HEK293 (cell line): ENCODE results near the gene EEF2K.
A peak's percentile ranks its signal among the peaks of the same experiment; 100 is the strongest.

Source experiments
- CTCF ChIA-PET: fragments of 350-600 bp; formaldehyde crosslinking; extraction: SDS; loops from one replicate; lab custom pipeline; 2021; ENCODE audit warnings: antibody characterized with exemption; lab: Yijun Ruan, JAX
- POLR2A ChIA-PET: fragments of 300-600 bp; formaldehyde crosslinking; extraction: SDS; loops from one replicate; lab custom pipeline; 2020; ENCODE audit warnings: antibody characterized with exemption, inconsistent platforms; lab: Yijun Ruan, JAX
- H3K27ac ChIP-seq: fragments of 200-500 bp; sonication (Bioruptor generic); 2 replicates; pipeline ENCODE4 v1.5.1; 2014; ENCODE audit warnings: low read depth, low read length, control low read depth, inconsistent platforms; ENCODE audit errors: extremely low read depth
- H3K36me3 ChIP-seq, 2 experiments: fragments of 200-500 bp in 1 of 2; sonication (Bioruptor generic) in 1 of 2; 1 replicate in 1 of 2; 2 replicates in 1 of 2; pipeline ENCODE4 v1.5.1; 2014 to 2017; ENCODE audit warnings: inconsistent platforms in 2 of 2, low read length in 2 of 2; ENCODE audit not compliant: control insufficient read depth in 2 of 2, insufficient read depth in 1 of 2
- H3K4me1 ChIP-seq: fragments of 200-500 bp; sonication (Bioruptor generic); 2 replicates; pipeline ENCODE4 v1.5.1; 2014; ENCODE audit warnings: mild to moderate bottlenecking, low read length, inconsistent platforms; ENCODE audit not compliant: control insufficient read depth, insufficient read depth
- H3K4me3 ChIP-seq: 2 replicates; pipeline ENCODE4 v1.5.1; 2011; ENCODE audit warnings: low read depth, mild to moderate bottlenecking, control low read depth, low read length, moderate library complexity
- H3K9me3 ChIP-seq: fragments of 200-500 bp; sonication (Bioruptor generic); 2 replicates; pipeline ENCODE4 v1.5.1; 2014; ENCODE audit warnings: low read depth, low read length, inconsistent platforms; ENCODE audit not compliant: control insufficient read depth, insufficient read depth
- BCL11A ChIP-seq: fragments of 450-650 bp; formaldehyde crosslinking; IDR thresholded peaks from 2 replicates; pipeline ENCODE4 v1.5.1; 2016; ENCODE audit warnings: low read depth, missing biosample characterization, missing genetic modification characterization
- BCL6B ChIP-seq: fragments of 450-650 bp; formaldehyde crosslinking; IDR thresholded peaks from 2 replicates; pipeline ENCODE4 v1.5.1; 2017; ENCODE audit warnings: missing biosample characterization, missing genetic modification characterization
- EGR2 ChIP-seq: fragments of 450-650 bp; formaldehyde crosslinking; IDR thresholded peaks from 2 replicates; pipeline ENCODE4 v1.5.1; 2016; ENCODE audit warnings: low read depth, missing biosample characterization, missing genetic modification characterization
- GLI4 ChIP-seq: fragments of 450-650 bp; formaldehyde crosslinking; IDR thresholded peaks from 2 replicates; pipeline ENCODE4 v1.5.1; 2016; ENCODE audit warnings: missing biosample characterization, missing genetic modification characterization
- KLF1 ChIP-seq: fragments of 450-650 bp; formaldehyde crosslinking; IDR thresholded peaks from 2 replicates; pipeline ENCODE4 v1.5.1; 2016; ENCODE audit warnings: missing biosample characterization, missing genetic modification characterization
- KLF16 ChIP-seq: fragments of 450-650 bp; formaldehyde crosslinking; IDR thresholded peaks from 2 replicates; pipeline ENCODE4 v1.5.1; 2017; ENCODE audit warnings: missing biosample characterization, missing genetic modification characterization
- OVOL3 ChIP-seq: fragments of 450-650 bp; formaldehyde crosslinking; IDR thresholded peaks from 2 replicates; pipeline ENCODE4 v1.5.1; 2016; ENCODE audit warnings: missing biosample characterization, missing genetic modification characterization
- PATZ1 ChIP-seq: fragments of 450-650 bp; formaldehyde crosslinking; IDR thresholded peaks from 2 replicates; pipeline ENCODE4 v1.5.1; 2016; ENCODE audit warnings: missing biosample characterization, missing genetic modification characterization
- PBX3 ChIP-seq: sonication (generic); formaldehyde crosslinking; IDR thresholded peaks from 2 replicates; pipeline ENCODE4 v1.8.1; 2022; ENCODE audit warnings: mild to moderate bottlenecking, moderate library complexity, missing genetic modification reagents
- SCRT1 ChIP-seq: fragments of 450-650 bp; formaldehyde crosslinking; IDR thresholded peaks from 2 replicates; pipeline ENCODE4 v1.5.1; 2016; ENCODE audit warnings: missing biosample characterization, missing genetic modification characterization, borderline replicate concordance
- ZBTB17 ChIP-seq: fragments of 450-650 bp; formaldehyde crosslinking; IDR thresholded peaks from 2 replicates; pipeline ENCODE4 v1.5.1; 2016; ENCODE audit warnings: missing biosample characterization, missing genetic modification characterization
- ZBTB20 ChIP-seq: fragments of 450-650 bp; formaldehyde crosslinking; IDR thresholded peaks from 2 replicates; pipeline ENCODE4 v1.5.1; 2016; ENCODE audit warnings: missing biosample characterization, missing genetic modification characterization
- ZBTB26 ChIP-seq: fragments of 450-650 bp; formaldehyde crosslinking; optimal IDR thresholded peaks from 2 replicates; pipeline ENCODE3; 2016; ENCODE audit warnings: missing biosample characterization, mild to moderate bottlenecking, missing genetic modification characterization
- ZBTB8A ChIP-seq: fragments of 450-650 bp; formaldehyde crosslinking; IDR thresholded peaks from 2 replicates; pipeline ENCODE4 v1.5.1; 2016; ENCODE audit warnings: missing biosample characterization, missing genetic modification characterization
- ZFP41 ChIP-seq: fragments of 450-650 bp; formaldehyde crosslinking; IDR thresholded peaks from 2 replicates; pipeline ENCODE4 v1.5.1; 2016; ENCODE audit warnings: missing biosample characterization, missing genetic modification characterization, borderline replicate concordance
- ZNF114 ChIP-seq: fragments of 450-650 bp; formaldehyde crosslinking; IDR thresholded peaks from 2 replicates; pipeline ENCODE4 v1.5.0; 2017; ENCODE audit warnings: missing biosample characterization, missing genetic modification characterization
- ZNF133 ChIP-seq: fragments of 450-650 bp; formaldehyde crosslinking; IDR thresholded peaks from 2 replicates; pipeline ENCODE4 v1.5.1; 2016; ENCODE audit warnings: missing biosample characterization, missing genetic modification characterization
- ZNF302 ChIP-seq: fragments of 450-650 bp; formaldehyde crosslinking; IDR thresholded peaks from 2 replicates; pipeline ENCODE4 v1.5.1; 2016; ENCODE audit warnings: missing biosample characterization, missing genetic modification characterization, low read depth
- ZNF394 ChIP-seq: fragments of 450-650 bp; formaldehyde crosslinking; IDR thresholded peaks from 2 replicates; pipeline ENCODE4 v1.5.1; 2016; ENCODE audit warnings: missing biosample characterization, missing genetic modification characterization, mild to moderate bottlenecking, moderate library complexity, borderline replicate concordance
- ZNF404 ChIP-seq: fragments of 450-650 bp; formaldehyde crosslinking; IDR thresholded peaks from 2 replicates; pipeline ENCODE4 v1.5.1; 2017; ENCODE audit warnings: missing biosample characterization, missing genetic modification characterization
- ZNF629 ChIP-seq: fragments of 450-650 bp; formaldehyde crosslinking; IDR thresholded peaks from 2 replicates; pipeline ENCODE4 v1.5.1; 2017; ENCODE audit warnings: missing biosample characterization, missing genetic modification characterization
- ZNF692 ChIP-seq: fragments of 450-650 bp; formaldehyde crosslinking; IDR thresholded peaks from 2 replicates; pipeline ENCODE4 v1.5.1; 2016; ENCODE audit warnings: missing biosample characterization, missing genetic modification characterization
- ZNF777 ChIP-seq: fragments of 450-650 bp; formaldehyde crosslinking; IDR thresholded peaks from 2 replicates; pipeline ENCODE4 v1.5.1; 2017; ENCODE audit warnings: missing biosample characterization, missing genetic modification characterization, borderline replicate concordance
- ZSCAN5A ChIP-seq: fragments of 450-650 bp; formaldehyde crosslinking; IDR thresholded peaks from 2 replicates; pipeline ENCODE4 v1.5.1; 2016; ENCODE audit warnings: missing biosample characterization, missing genetic modification characterization

Gene EEF2K

GRCh38 chr16:22189473-22190080, 16.5 kb upstream of the EEF2K start:
- TF ChIP-seq ZNF692 (peak; percentile 42; the same call in 1 of the 2 replicates), BCL6B (tag by site-specific recombination) (no peak)
- TF ChIP-seq, all 188 proteins: peak for 1
- H3K27ac ChIP-seq = no peak overlapping the region
- H3K9me3 ChIP-seq = no peaks in the 10 kb centered on the region
- H3K36me3 ChIP-seq = no peaks in the 10 kb centered on the region
- ChIA-PET POLR2A (interaction anchor here (1.1 to 1.4 kb wide), 2 partner anchors 181 to 201 kb away, joined by 3 read pairs; no protein-coding TSS in a partner anchor), CTCF (interaction anchor here (0.6 to 5.0 kb wide), 22 partner anchors 11 to 482 kb away, joined by 3 to 66 read pairs (median 4); partner anchors contain the start of genes MOSMO, PDZD9 and UQCRC2)
- peak overlapping the region; percentile 64 for H3K4me3 ChIP-seq
- H3K4me1 ChIP-seq = peaks cover 6% of the 10 kb centered on the region

GRCh38 chr16:22190081-22190775, 15.8 kb upstream of the EEF2K start:
- ChIA-PET POLR2A (interaction anchor here (0.6 to 1.6 kb wide), 3 partner anchors 26 to 489 kb away, joined by 3 to 7 read pairs (median 4); no protein-coding TSS in a partner anchor), CTCF (interaction anchor here (0.8 to 5.0 kb wide), 9 partner anchors 12 to 196 kb away, joined by 3 to 66 read pairs (median 4); partner anchors contain the start of genes MOSMO and PDZD9)
- H3K27ac ChIP-seq = no peak overlapping the region
- H3K9me3 ChIP-seq = no peaks in the 10 kb centered on the region
- no peaks in the 10 kb centered on the region for H3K36me3 ChIP-seq
- peaks cover 6% of the 10 kb centered on the region for H3K4me1 ChIP-seq
- H3K4me3 ChIP-seq = peak overlapping the region; percentile 64
- TF ChIP-seq ZFP41 (tag by site-specific recombination) (no peak), PBX3 (peak; percentile 65; the same call in 1 of the 2 replicates), ZNF777 (tag by site-specific recombination) (peak; percentile 95; the same call in 1 of the 2 replicates), ZNF114 (no peak), KLF16 (tag by site-specific recombination) (peak; percentile 71; the same call in 1 of the 2 replicates), PATZ1 (tag by site-specific recombination) (peak; percentile 68), ZNF133 (tag by site-specific recombination) (0 out of 2 replicates have a peak, but pooled peaks have one; percentile 31), ZBTB20 (tag by site-specific recombination) (peak; percentile 66; the same call in 1 of the 2 replicates), BCL11A (tag by site-specific recombination) (no peak), OVOL3 (tag by site-specific recombination) (no peak), KLF1 (tag by site-specific recombination) (peak; percentile 84), ZBTB8A (tag by site-specific recombination) (peak; percentile 73), GLI4 (tag by site-specific recombination) (no peak), ZNF629 (tag by site-specific recombination) (0 out of 2 replicates have a peak, but pooled peaks have one; percentile 26), ZBTB26 (tag by site-specific recombination) (peak; percentile 98), ZNF404 (tag by site-specific recombination) (no peak), EGR2 (tag by site-specific recombination) (peak; percentile 86), SCRT1 (tag by site-specific recombination) (no peak), ZSCAN5A (tag by site-specific recombination) (peak; percentile 71; the same call in 1 of the 2 replicates), ZBTB17 (tag by site-specific recombination) (peak; percentile 74), ZNF394 (tag by site-specific recombination) (no peak), ZNF302 (tag by site-specific recombination) (no peak)
